H1 (cell line): ENCODE data around the gene SCYGR1. TPM values are rescaled to one million over a fixed set of nuclear protein-coding genes. Genes with fewer than 3 reads are reported as not detected.

Experiments
- EGR1 ChIP-seq: IDR thresholded peaks from 2 replicates; pipeline ENCODE4 v1.6.1; 2011; ENCODE audit warnings: low read depth, low read length, borderline replicate concordance
- RFX5 ChIP-seq: IDR thresholded peaks from 2 replicates; pipeline ENCODE4 v1.6.1; 2011; ENCODE audit warnings: low read depth, low read length, improper control_type of control experiment, borderline replicate concordance
- ZNF274 ChIP-seq: IDR thresholded peaks from 2 replicates; pipeline ENCODE4 v1.7.0; 2012; ENCODE audit warnings: low read length, borderline replicate concordance; ENCODE audit errors: extremely low read depth
- polyA plus RNA-seq, 7 experiments: library from polyadenylated mRNA; depleted of rRNA in 3 of 7; stranded (reverse) in 5 of 7; unstranded in 2 of 7; fragments of >200 nt in 5 of 7; fragments of 200-250 nt in 2 of 7; gene quantifications; 1 replicate in 5 of 7; 2 replicates in 1 of 7; 4 replicates in 1 of 7; pipeline versions ENCODE4 v1.2.1 to v1.2.3, GENCODE V29; 2011 to 2013; ENCODE audit warnings: missing spikeins in 2 of 7, mixed read lengths in 2 of 7
- total RNA-seq: library from RNA; stranded (reverse); fragmentation: NEBNext Ultra II Directional; extraction: Animal tissue kit (Norgen Biotek cat#: 25700); gene quantifications from 2 replicates; pipeline ENCODE4 v1.2.1, GENCODE V29; 2021

Gene SCYGR1
- total and polyA plus RNA-seq, 2 of the 8 experiments (the other 6 are each of a cell fraction or from before 2014, with no cell fraction given) = not detected

DNA sequence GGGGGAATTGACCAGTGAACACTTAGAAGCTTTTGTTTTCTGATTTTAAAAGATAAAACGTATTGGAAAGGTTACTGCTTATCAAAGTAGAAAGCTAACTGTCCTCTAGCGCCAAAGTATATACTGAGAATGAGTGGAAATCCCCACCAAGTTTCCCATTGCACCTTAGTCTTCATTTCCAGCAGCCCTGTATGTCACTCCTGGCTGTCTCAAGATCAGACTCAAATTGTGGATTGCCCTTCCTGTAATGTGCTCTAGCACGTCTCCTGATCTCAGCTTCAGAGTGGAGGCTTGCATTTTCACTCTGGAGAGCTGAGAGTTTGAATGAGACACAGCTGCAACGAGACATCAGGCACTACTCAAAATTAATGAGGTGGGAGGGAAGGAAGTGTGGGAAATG, 36.1 kb downstream of the SCYGR1 start (continued):
- TF ChIP-seq EGR1 (no peak), RFX5 (no peak), ZNF274 (no peak)
